Cardiac fibroblast (primary cell): ENCODE results near the gene RNASE8.

Experiments
- DNase-seq, 2 donors: peaks; one replicate each; pipeline versions ENCODE4 v3.0.0 to v3.0.0-alpha.2; 2010; ENCODE audit warnings: low read depth in 2 of 2
- H3K4me3 ChIP-seq, 2 donors: replicated peaks in 1 of 2; 1 replicate in 1 of 2; 2 replicates in 1 of 2; pipeline ENCODE4 v1.5.1; 2011; ENCODE audit warnings: low read depth in 2 of 2, low read length in 2 of 2, mild to moderate bottlenecking in 2 of 2, moderate library complexity in 1 of 2
- TF ChIP-seq, protein P1 (sequence below): IDR thresholded peaks from one replicate; pipeline ENCODE4 v1.5.1; 2011; ENCODE audit warnings: low read depth, mild to moderate bottlenecking, low read length, inconsistent platforms

The RNASE8 gene

DNA sequence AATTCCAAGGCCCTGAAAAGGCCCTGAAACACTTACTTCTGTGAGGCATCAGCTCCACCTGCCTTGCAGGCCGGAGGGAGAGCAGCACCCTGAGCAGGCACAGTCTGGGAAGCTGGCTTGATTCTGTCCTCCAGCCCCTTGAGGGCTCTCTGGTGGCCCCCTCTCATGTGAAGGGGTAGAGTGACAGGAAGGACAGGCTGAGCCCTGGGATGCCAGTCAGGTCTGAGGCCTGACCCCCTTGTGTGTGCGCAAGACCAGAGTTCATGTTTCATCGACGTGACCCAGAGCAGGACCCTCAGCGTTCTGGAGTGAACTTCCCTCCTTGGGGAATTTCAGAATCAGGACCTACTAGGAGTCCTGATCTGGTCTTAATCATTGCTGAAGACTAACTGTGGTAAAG lies 1.3 kb downstream of the RNASE8 start:
- no peak for DNase-seq
- H3K4me3 ChIP-seq: no peak overlapping the region
- TF ChIP-seq, protein P1, sequence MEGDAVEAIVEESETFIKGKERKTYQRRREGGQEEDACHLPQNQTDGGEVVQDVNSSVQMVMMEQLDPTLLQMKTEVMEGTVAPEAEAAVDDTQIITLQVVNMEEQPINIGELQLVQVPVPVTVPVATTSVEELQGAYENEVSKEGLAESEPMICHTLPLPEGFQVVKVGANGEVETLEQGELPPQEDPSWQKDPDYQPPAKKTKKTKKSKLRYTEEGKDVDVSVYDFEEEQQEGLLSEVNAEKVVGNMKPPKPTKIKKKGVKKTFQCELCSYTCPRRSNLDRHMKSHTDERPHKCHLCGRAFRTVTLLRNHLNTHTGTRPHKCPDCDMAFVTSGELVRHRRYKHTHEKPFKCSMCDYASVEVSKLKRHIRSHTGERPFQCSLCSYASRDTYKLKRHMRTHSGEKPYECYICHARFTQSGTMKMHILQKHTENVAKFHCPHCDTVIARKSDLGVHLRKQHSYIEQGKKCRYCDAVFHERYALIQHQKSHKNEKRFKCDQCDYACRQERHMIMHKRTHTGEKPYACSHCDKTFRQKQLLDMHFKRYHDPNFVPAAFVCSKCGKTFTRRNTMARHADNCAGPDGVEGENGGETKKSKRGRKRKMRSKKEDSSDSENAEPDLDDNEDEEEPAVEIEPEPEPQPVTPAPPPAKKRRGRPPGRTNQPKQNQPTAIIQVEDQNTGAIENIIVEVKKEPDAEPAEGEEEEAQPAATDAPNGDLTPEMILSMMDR: no peak

DNA sequence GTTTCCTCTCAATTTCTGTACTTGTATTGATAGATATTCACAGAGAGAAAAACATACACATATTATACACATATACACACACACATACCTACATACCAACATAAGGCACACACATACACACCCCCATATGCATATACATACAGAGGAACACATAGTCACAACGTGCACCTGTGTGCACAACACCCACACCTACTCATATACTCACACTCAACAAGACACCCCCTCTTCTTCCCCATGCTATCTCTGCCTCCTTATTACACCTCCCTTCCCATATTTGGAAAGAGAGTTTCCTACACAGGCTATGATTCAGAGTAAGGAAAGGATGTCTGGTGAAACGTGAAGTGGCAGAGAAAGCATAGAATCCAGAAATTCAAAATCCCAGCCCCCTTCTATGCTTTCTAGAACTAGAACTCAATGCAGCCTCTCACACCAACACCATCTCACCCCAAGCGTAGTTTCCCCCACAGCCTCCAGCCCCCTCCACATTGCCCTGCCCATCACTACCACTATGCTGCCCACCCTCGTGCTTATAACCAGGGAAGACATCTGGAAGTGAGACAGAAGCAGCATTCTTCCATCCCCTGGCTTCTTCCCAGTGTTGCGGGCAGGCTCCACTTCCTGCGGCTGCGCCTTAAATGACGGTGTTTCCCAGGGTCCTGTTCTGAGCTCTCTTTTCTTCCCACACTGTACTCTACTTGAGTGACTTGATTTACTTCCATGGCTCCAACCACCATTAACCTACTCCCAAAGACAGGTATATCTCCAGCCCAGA lies 2.4 kb downstream of the RNASE8 start:
- TF ChIP-seq, protein P1: no peak
- DNase-seq: no peak
- H3K4me3 ChIP-seq: no peak overlapping the region

DNA sequence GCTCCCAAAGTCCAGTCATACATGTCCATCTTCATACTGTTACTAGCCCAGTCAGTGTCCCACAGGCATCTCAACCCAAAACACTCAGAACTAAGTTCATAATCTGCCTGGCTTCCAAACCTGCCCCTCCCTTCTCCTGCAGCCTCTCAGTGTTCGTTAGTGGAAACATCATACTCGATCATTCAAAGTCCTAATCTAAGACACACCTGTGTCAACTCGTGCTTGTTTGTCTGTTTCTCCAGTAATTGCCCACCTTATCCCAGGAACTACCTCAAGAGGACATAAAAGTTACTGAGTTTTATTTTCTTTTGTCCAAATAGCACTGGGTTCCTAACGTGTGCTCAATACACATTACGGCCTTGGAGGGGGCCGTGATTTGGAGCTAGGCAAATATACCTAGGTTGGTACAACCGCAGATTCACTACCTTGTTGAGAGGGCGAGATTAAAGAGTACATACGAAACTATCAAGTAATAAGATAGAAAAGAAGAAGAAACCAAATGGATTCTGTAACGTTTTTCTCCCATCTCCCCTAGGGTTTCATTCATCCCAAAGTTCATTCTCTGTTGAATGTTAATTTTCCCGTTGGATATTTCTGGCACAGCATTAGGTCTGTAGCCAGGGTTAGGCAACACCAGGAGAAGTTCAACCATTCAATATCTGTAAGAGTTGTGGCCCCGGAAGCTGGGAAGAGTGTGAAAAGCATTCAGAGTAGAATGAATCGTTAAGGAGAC lies 3.2 kb downstream of the RNASE8 start:
- TF ChIP-seq, protein P1: no peak
- H3K4me3 ChIP-seq: no peak overlapping the region
- no peak for DNase-seq

DNA sequence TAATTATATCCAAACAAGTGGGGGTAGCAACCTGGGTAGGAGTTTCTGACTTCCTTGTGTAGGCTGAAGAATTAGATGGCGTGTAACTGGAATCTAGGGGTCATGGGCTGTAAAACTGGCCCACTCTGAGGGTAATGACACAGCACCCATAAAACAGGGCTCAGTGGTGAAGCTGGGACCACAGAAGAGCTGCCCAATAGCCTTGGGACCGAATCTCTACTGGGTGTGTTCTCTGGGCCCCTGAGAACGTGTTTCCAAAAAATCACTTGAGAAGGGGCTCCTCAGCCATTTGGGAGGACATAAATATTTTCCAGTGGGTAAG lies 3.7 kb downstream of the RNASE8 start:
- no peak for DNase-seq
- H3K4me3 ChIP-seq: no peak overlapping the region
- TF ChIP-seq, protein P1: no peak

DNA sequence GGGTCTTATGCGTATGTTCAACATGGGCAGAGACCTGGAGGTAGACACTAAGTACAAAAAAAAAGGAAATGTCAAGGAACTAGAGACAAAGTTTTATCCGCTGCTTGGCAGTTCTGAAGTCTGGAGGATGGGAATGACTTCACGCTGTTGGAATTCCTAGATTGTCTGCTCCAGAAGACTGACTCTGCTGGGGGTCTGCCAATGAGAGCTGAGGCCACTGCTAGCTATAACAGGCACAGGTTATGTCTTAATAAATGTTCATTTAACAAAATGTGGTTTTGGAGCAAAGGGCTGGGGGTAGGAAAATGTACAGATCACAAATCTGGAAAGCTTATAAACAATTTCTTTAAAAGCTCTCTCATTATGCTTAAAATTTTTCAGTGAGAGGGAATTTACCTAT lies 5.9 kb downstream of the RNASE8 start:
- no peak overlapping the region for H3K4me3 ChIP-seq
- DNase-seq: peak; percentile 83 to 90
- TF ChIP-seq, protein P1: no peak

DNA sequence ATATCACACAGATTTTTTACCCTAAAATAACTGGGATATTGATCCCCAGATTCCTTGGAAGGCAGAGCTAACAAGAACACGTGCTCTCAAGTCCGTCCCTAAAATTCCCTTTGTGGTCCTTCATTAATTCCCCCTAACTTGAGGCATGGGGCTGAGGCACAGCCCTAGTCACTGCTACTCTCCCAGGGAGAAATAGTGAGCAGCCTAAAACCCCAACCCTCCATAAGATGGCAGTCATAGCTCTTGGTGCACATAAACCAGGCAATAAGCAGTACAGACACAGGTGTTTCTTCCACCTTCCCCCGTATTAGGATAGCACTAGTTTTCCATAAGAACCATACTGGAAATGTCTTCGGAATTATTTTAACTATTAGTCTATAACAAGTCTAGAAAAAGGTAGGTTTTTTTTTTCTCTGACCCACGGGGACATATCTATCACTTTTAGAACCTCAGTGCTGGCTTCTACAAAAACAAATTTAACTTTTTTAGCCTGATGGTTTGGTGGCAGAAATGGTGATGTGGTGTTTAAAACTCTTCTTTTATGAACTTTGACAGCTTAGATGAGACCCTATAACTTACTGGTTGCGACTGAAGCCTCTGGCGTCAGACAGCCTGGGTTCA lies 9.4 kb downstream of the RNASE8 start:
- H3K4me3 ChIP-seq: no peak overlapping the region
- TF ChIP-seq, protein P1: peak; percentile 23
- peak in 1 of 2 donors; percentile 25 for DNase-seq
